RCC 7860 (cell line): Measurements from ENCODE around the gene SRGAP1.
"Not testable (repeated sequence)": the region's sequence is repeated elsewhere in the genome, so short reads cannot be mapped to it uniquely, and the experiment has no call there.

ENCODE experiments used
- DNase-seq: peaks from one replicate; pipeline ENCODE4 v3.0.0-alpha.2; 2015; ENCODE audit warnings: low spot score
- FAIRE-seq: peaks from 2 replicates; lab custom pipeline; 2012; peaks lifted over from hg19 to GRCh38; lab: Jason Lieb, UNC

The SRGAP1 gene

GRCh38 chr12:63836046-63836445, 8.5 kb upstream of the SRGAP1 start:
- no peak for FAIRE-seq

GRCh38 chr12:63836936-63837335, 7.6 kb upstream of the SRGAP1 start:
- DNase-seq (no peak), FAIRE-seq (no peak)

More at GRCh38 chr12:63836046-63836445, 8.5 kb upstream of the SRGAP1 start:
- DNase-seq, result no peak

DNA sequence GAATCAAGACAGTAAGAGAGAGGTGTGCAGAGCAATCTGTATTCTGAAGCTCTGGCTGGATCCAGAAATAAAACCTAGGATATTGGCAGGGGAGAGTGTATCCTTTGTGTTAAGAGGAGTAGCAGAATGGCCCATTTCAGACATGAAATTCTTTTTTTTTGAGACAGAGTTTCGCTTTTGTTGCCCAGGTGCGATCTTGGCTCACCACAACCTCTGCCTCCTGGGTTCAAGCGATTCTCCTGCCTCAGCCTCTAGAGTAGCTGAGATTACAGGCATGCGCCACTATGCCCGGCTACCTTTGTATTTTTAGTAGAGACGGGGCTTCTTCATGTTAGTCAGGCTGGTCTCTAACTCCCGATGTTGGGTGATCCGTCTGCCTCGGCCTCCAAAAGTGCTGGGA, 6.1 kb upstream of the SRGAP1 start:
- no peak for FAIRE-seq
- DNase-seq, result no peak

DNA sequence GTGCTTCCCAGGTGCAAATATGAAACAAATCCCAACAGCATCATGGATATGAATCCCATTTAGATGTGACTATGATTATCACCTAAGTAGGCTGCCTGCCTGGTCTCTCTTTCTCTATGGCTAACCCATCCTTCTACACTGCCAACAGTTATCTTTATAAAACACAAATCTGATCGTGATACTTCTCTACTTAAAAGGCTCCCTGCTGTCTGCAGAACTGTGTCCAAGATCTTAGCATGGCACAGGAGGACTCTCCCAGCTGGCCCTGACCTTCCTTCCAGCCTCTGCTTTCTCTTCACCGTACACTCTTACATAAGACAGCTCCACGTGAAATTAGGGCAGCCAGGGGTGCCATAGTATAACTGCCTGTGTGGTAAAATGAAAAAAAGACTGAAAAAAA, 3.5 kb upstream of the SRGAP1 start:
- FAIRE-seq (no peak), DNase-seq (no peak)

DNA sequence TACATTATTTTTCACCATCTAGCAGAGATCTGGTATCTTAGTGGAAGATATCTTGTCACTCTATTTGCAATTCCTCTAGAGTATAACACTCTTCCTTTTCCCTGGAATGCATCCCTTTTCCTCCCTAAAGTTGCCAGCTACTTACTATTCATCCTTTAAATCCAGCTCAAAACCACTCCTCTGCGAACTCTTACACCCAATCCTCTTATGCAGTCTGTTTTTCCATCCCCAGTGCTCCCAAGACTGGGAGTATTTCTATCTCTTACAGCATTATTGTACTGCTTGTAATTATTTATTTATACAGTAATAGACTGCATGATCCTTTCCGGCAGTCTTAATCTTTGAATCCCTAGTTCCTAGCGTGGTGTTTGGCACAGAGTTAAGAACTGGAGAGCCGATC, 2.9 kb upstream of the SRGAP1 start:
- DNase-seq (no peak), FAIRE-seq (no peak)

DNA sequence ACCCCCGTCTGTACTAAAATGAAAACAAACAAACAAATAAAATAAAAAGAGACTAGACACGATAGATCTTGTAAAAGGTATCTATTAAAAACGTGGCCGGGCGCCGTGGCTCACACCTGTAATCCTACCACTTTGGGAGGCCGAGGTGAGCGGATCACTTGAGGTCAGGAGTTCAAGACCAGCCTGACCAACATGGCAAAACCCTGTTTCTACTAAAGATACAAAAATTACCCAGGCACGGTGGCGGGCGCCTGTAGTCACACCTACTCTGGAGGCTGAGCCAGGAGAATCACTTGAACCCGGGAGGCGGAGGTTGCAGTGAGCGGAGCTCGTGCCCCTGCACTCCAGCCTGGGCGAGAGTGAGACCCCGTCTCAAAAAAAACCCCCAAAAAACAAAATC, 1.8 kb upstream of the SRGAP1 start:
- DNase-seq, FAIRE-seq: not testable (repeated sequence)

- DNase-seq (no peak), FAIRE-seq (no peak)
These were observed 1.2 kb upstream of the SRGAP1 start for GRCh38 chr12:63843254-63843720.

DNA sequence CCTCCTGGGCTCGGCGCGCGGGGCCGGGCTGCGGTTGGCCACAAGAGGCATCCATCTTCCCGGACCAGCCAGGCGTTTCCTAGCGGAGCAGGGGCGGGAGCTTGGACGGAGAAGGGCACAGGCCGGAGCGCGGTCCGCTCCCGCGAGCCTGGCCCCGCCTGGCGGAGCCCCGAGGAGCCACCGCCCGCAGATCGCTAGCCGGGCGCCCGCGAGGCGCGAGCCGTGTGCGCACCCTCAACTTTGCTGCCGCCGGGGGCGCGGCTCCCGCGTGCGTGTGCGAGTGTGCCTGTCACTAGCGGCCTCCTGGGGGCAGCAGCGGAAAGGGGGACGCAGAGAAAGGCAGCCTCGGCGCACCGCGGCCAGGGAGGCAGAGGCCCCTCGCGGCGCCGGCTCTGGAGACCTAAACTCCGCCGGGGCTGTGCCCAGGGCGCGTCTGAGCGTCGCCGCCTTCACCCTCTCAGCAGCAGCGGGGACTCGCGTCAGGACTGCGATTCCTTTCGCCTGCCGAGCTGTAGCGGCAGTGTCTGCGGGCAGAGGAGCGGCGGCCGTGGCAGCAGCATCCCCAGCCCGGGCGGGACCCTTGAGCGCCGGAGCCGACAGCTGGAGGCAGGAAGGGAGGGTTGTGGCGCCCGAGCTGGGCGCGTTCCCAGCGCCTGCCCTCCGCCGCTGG, 644 bp upstream of the SRGAP1 start:
- no peak for FAIRE-seq
- DNase-seq, result peak; percentile 89

- FAIRE-seq, result no peak
These were observed 1.2 kb downstream of the SRGAP1 start for GRCh38 chr12:63845726-63846125.

GRCh38 chr12:63846238-63846967, 1.9 kb downstream of the SRGAP1 start:
- no peak for FAIRE-seq
- DNase-seq, result peak; percentile 16

More at GRCh38 chr12:63845726-63846125, 1.2 kb downstream of the SRGAP1 start:
- DNase-seq, result peak; percentile 50

GRCh38 chr12:63848450-63848849, 4.0 kb downstream of the SRGAP1 start:
- no peak for DNase-seq
- FAIRE-seq, result no peak

DNA sequence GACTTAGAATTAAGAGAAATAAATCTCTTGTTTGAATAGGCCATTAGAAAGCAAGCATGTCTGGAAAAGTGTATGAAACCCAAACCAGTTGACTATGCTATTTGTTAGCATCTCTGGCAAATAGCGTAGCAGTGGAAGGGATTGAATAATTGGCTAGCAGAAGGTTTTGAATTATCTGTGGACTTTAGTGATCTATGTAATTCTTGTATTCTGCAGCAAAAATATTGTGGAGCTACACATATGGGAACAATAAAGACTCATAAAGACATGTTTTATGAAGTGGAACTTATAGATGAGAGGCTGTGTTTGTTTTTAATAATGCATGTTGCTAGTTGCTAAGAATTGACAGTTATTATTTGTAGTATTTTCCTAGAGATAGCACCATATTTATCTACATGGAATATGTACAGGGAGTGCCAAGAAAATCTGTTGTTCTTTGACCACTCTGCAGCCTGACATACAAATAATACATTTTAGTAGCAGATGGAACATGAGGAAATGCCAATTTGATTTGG, 4.7 kb downstream of the SRGAP1 start:
- FAIRE-seq, result no peak
- no peak for DNase-seq

DNA sequence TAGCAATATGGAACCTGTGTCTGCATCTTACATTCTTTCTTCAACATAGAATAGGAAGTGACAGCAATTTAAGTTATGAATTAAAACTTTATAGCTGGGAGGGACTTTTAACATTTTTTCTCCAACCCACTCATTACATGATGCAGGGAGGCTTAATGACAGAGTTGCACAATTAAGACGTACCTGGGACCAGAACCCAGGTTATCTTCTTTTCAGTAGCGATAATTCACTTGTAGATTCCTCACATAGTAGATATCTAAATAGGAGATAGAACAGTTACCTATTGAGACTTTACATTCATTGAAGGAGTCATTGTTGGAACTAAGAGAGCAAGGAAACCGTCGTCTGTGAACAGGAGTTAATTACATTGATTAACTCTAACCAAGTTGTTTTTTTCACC, 5.1 kb downstream of the SRGAP1 start:
- no peak for DNase-seq
- FAIRE-seq, result no peak

- no peak for FAIRE-seq
- DNase-seq, result no peak
These were observed 9.5 kb downstream of the SRGAP1 start for GRCh38 chr12:63853978-63854377.

DNA sequence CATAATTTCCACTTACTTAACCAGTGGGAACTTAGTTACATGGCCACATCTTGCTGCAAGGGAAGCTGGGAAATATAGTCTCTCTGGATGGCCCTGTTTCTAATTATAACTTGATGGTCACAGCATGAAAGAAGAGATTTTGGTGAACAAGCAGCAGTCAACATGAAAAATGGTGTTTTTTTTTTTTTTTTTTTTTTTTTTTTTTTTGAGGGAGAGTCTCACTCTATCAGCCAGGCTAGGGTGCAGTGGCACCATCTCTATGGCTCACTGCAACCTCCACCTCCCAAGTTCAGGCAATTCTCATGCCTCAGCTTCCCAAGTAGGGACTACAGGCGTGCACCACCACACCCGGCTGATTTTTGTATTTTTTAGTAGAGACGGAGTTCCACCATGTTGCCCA, 10.8 kb downstream of the SRGAP1 start:
- no peak for FAIRE-seq
- DNase-seq, result no peak

DNA sequence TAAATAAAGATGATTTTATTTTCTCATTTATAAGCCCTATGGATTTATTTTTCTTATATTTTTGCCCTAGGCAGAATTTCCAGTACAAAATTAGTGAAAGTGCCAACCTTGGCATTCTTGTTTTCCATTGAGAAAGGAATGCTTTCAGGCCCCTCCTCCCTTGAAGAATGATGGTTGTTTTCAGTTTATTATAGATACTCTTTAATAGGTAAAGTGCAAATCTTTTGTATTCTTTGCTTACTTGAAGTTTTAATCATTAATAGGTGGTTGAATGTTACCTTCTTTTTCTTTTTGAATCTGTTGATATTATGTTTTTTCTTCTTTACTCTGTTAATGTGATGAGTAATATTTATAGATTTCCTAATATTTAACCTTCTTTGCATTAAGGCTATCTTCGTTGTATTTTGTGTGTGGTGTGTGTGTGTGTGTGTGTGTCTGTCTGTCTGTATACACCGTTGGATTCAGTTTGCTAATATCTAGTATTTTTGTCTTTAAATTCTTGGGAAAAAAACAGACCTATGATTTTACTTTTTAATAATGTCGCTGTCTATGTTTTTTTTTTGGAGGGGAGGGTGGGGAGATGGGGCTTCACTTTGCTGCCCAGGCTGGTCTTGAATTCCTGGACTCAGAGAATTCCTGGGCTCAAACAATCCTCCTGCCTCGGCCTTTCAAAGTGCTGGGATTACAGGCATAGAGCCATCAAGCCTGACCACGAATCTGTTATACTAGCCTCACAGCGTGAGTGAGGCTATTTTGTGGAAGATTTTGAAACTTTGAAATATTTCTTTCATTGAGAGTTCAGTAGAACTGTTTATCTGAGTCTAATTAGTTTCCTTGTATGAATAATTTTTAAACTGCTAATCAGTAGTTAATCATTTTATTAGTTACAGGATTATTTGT, 13.5 kb downstream of the SRGAP1 start:
- FAIRE-seq (peak; percentile 64), DNase-seq (peak; percentile 14)

- not testable (repeated sequence) for FAIRE-seq, DNase-seq
These were observed 15.4 kb downstream of the SRGAP1 start for GRCh38 chr12:63859880-63860279.

DNA sequence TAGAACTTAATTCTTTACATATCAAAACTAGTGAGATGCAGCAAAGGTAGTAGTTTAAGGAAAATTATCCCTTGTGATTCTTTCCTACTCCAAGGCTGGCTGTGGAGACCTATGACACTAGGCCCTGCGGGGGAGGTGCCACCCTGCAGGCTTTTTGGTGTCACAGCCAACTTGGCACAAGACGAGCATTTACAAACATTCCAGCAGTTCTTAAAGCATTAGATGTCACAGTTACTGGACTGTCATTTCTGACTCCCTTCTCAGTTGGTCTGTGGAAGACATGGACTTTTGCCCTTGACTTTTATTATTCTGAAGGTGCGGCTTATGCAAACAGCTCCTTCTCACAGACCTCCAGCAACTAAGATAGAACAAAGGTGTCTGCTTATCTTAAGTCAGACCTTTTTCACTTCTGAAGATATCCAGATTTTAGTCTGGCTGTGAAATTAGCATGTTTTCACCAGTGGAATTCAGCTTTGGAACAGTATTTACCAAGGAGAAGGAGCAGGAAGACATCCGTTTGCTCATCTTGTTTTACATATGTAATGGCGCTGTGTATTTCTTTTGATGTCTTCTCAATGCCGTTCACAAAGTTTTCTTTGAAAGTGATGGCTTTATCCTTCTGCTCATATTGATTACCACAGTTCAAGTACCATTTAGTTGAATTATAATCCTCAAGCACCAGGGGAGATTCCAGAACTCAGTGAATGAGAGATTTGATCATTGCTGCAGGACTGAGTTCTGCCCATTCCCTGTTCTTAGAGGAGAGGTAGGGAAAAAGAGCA, 17.9 kb downstream of the SRGAP1 start:
- FAIRE-seq, result peak; percentile 88
- peak; percentile 89 for DNase-seq

DNA sequence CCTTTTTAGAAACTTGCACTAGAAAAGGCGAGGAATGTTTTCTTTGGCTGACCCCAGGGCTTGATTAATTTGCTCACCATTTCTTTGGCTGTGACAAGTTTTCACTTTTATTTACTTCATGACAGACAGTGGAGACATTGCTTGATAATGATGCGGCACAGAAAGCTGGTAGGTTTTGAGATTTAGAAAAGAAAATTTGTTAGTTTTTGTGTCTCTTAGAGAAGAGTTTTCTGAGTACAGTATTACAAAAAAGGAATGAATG, 18.4 kb downstream of the SRGAP1 start:
- DNase-seq (no peak), FAIRE-seq (no peak)

DNA sequence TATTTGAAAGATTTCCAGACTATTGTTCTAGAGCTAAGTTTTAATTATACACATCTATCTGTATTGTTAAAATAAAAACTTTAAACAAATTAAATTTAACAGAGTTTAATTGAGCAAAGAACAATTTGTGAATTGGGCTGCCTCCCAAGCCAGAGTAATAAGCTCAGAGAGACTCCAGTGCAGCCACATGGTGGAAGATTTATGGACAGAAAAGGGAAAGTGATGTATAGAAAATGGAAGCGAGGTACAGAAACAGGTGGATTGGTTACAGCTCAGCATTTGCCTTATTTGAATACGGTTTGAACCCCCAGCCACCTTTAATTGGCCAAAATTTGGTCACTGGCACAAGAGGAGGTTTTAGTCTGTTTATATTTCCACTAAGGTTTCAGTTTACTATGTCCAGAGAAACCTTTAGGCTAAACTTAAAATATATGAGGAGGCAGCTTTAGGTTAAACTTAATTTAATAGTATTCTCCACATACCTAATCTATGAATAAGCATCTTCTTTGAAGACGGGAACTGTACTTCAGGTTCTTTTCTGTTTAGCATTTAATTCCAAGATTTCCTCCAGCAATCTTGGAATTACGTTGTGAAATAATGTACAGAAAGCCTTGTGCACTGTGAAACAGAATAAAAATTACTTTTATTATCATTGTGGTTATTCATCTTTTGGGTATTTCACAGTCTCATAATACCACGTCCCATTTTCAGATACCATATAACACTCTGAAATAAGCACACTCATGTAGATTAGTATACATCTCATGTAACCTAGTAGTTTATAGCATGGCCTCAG, 19.4 kb downstream of the SRGAP1 start:
- FAIRE-seq (no peak), DNase-seq (no peak)
